Muscle layer of duodenum (tissue), 2 donors: Measurements from ENCODE around the gene TNRC6A.
"Not testable (repeated sequence)": the region's sequence is repeated elsewhere in the genome, so short reads cannot be mapped to it uniquely, and the experiment has no call there.

ENCODE experiments used
- H3K27ac ChIP-seq: one replicate; pipeline ENCODE4 v1.7.0; 2013; ENCODE audit warnings: mild to moderate bottlenecking, low read length
- H3K27me3 ChIP-seq: one replicate; pipeline ENCODE4 v1.7.0; 2013; ENCODE audit warnings: low read depth, mild to moderate bottlenecking, control low read depth, low read length
- H3K36me3 ChIP-seq, 2 donors: one replicate each; pipeline ENCODE4 v1.7.0; 2013; ENCODE audit warnings: low read length in 2 of 2, control low read depth in 1 of 2, mild to moderate bottlenecking in 1 of 2; ENCODE audit not compliant: insufficient read depth in 2 of 2, control insufficient read depth in 1 of 2
- H3K4me1 ChIP-seq, 2 donors: one replicate each; pipeline ENCODE4 v1.7.0; 2013; ENCODE audit warnings: low read length in 2 of 2, mild to moderate bottlenecking in 2 of 2, control low read depth in 1 of 2, moderate library complexity in 1 of 2; ENCODE audit not compliant: insufficient read depth in 2 of 2, control insufficient read depth in 1 of 2
- H3K4me3 ChIP-seq, 2 donors: one replicate each; pipeline ENCODE4 v1.7.0; 2013; ENCODE audit warnings: low read length in 2 of 2, low read depth in 1 of 2, mild to moderate bottlenecking in 1 of 2
- H3K9me3 ChIP-seq, 2 donors: one replicate each; pipeline ENCODE4 v1.7.0; 2013; ENCODE audit warnings: low read length in 2 of 2, control low read depth in 1 of 2, mild to moderate bottlenecking in 1 of 2; ENCODE audit not compliant: control insufficient read depth in 1 of 2
- donor health status: healthy.

TNRC6A gene

GRCh38 chr16:24781256-24781655 lies 51.8 kb downstream of the TNRC6A start:
- H3K27ac ChIP-seq: no peak overlapping the region
- peaks cover 0 to 32% of the 10 kb centered on the region in 2 donors for H3K4me1 ChIP-seq
- H3K27me3 ChIP-seq: no peaks in the 10 kb centered on the region
- H3K9me3 ChIP-seq: no peaks in the 10 kb centered on the region
- no peak overlapping the region for H3K4me3 ChIP-seq
- peaks cover 34 to 49% of the 10 kb centered on the region in 2 donors for H3K36me3 ChIP-seq

- no peaks in the 10 kb centered on the region for H3K9me3 ChIP-seq
- no peaks in the 10 kb centered on the region for H3K27me3 ChIP-seq
- H3K27ac ChIP-seq: no peak overlapping the region
- H3K36me3 ChIP-seq: peaks cover 33 to 47% of the 10 kb centered on the region in 2 donors
- peaks cover 5% of the 10 kb centered on the region in 2 donors for H3K4me1 ChIP-seq
- H3K4me3 ChIP-seq: no peak overlapping the region
Measured at GRCh38 chr16:24784121-24784520, 54.7 kb downstream of the TNRC6A start.

- no peaks in the 10 kb centered on the region for H3K27me3 ChIP-seq
- H3K4me1 ChIP-seq: peaks cover 5 to 14% of the 10 kb centered on the region in 2 donors
- no peak overlapping the region for H3K27ac ChIP-seq
- H3K36me3 ChIP-seq: peaks cover 41 to 45% of the 10 kb centered on the region in 2 donors
- no peaks in the 10 kb centered on the region for H3K9me3 ChIP-seq
- H3K4me3 ChIP-seq: no peak overlapping the region
Measured at GRCh38 chr16:24789881-24790280, 60.4 kb downstream of the TNRC6A start.

GRCh38 chr16:24800586-24800985 lies 71.1 kb downstream of the TNRC6A start:
- Histone ChIP-seq H3K9me3 (no peaks in the 10 kb centered on the region), H3K36me3 (peaks cover 65 to 81% of the 10 kb centered on the region in 2 donors), H3K27me3 (no peaks in the 10 kb centered on the region), H3K27ac (no peak overlapping the region), H3K4me3 (no peak overlapping the region), H3K4me1 (no peaks in the 10 kb centered on the region)

- Histone ChIP-seq H3K4me3 (no peak overlapping the region), H3K36me3 (peaks cover 72 to 85% of the 10 kb centered on the region in 2 donors), H3K27ac (no peak overlapping the region), H3K27me3 (no peaks in the 10 kb centered on the region), H3K9me3 (no peaks in the 10 kb centered on the region), H3K4me1 (no peaks in the 10 kb centered on the region)
Measured at GRCh38 chr16:24801761-24802302, 72.4 kb downstream of the TNRC6A start.

- Histone ChIP-seq H3K9me3 (no peaks in the 10 kb centered on the region), H3K27me3 (no peaks in the 10 kb centered on the region), H3K4me3 (no peak overlapping the region), H3K4me1 (no peaks in the 10 kb centered on the region), H3K36me3 (peaks cover 72 to 78% of the 10 kb centered on the region in 2 donors), H3K27ac (no peak overlapping the region)
Measured at GRCh38 chr16:24805484-24805883, 76.0 kb downstream of the TNRC6A start.

- Histone ChIP-seq H3K4me3 (no peak overlapping the region), H3K27me3 (no peaks in the 10 kb centered on the region), H3K36me3 (peaks cover 73 to 78% of the 10 kb centered on the region in 2 donors), H3K4me1 (peaks cover 0 to 4% of the 10 kb centered on the region in 2 donors), H3K9me3 (no peaks in the 10 kb centered on the region), H3K27ac (no peak overlapping the region)
Measured at GRCh38 chr16:24807301-24807700, 77.8 kb downstream of the TNRC6A start.

- Histone ChIP-seq H3K4me3 (no peak overlapping the region), H3K4me1 (peaks cover 0 to 4% of the 10 kb centered on the region in 2 donors), H3K9me3 (no peaks in the 10 kb centered on the region), H3K27me3 (no peaks in the 10 kb centered on the region), H3K27ac (no peak overlapping the region), H3K36me3 (peaks cover 67 to 89% of the 10 kb centered on the region in 2 donors)
Measured at GRCh38 chr16:24810951-24811843, 81.7 kb downstream of the TNRC6A start.

- not testable (repeated sequence) for H3K4me1 ChIP-seq, H3K4me3 ChIP-seq, H3K9me3 ChIP-seq, H3K27ac ChIP-seq, H3K27me3 ChIP-seq
- peaks cover 63 to 84% of the 10 kb centered on the region in 2 donors for H3K36me3 ChIP-seq
Measured at GRCh38 chr16:24812813-24813212, 83.4 kb downstream of the TNRC6A start.

GRCh38 chr16:24815021-24815420 lies 85.6 kb downstream of the TNRC6A start:
- no peak overlapping the region for H3K27ac ChIP-seq
- peaks cover 0 to 13% of the 10 kb centered on the region in 2 donors for H3K4me1 ChIP-seq
- no peaks in the 10 kb centered on the region for H3K9me3 ChIP-seq
- no peak overlapping the region for H3K4me3 ChIP-seq
- no peaks in the 10 kb centered on the region for H3K27me3 ChIP-seq
- peaks cover 75 to 82% of the 10 kb centered on the region in 2 donors for H3K36me3 ChIP-seq

- H3K27ac ChIP-seq: no peak overlapping the region
- H3K27me3 ChIP-seq: no peaks in the 10 kb centered on the region
- H3K36me3 ChIP-seq: peaks cover 75 to 83% of the 10 kb centered on the region in 2 donors
- peaks cover 0 to 19% of the 10 kb centered on the region in 2 donors for H3K4me1 ChIP-seq
- H3K9me3 ChIP-seq: no peaks in the 10 kb centered on the region
- no peak overlapping the region for H3K4me3 ChIP-seq
Measured at GRCh38 chr16:24816688-24817087, 87.2 kb downstream of the TNRC6A start.
